Trophoblast cell (in vitro differentiated cells and primary cell): ENCODE results near the gene DIS3L2.

Experiments
- DNase-seq, 2 donors: peaks; one replicate each; pipeline ENCODE4 v3.0.0-alpha.2; 2016
- H2AFZ ChIP-seq: 2 replicates; pipeline ENCODE4 v1.6.1; 2013; ENCODE audit warnings: low read length, moderate library complexity, mild to moderate bottlenecking; ENCODE audit not compliant: insufficient read depth, poor library complexity
- H2AK5ac ChIP-seq: 2 replicates; pipeline ENCODE4 v1.6.1; 2013; ENCODE audit warnings: mild to moderate bottlenecking, low read length
- H2BK120ac ChIP-seq: 2 replicates; pipeline ENCODE4 v1.6.1; 2013; ENCODE audit warnings: low read length, mild to moderate bottlenecking, moderate library complexity; ENCODE audit not compliant: insufficient read depth, poor library complexity
- H2BK12ac ChIP-seq: 2 replicates; pipeline ENCODE4 v1.6.1; 2013; ENCODE audit warnings: mild to moderate bottlenecking, low read length, moderate library complexity
- H2BK5ac ChIP-seq: 2 replicates; pipeline ENCODE4 v1.6.1; 2013; ENCODE audit warnings: low read length, low read depth, moderate library complexity, mild to moderate bottlenecking; ENCODE audit not compliant: poor library complexity
- H3K14ac ChIP-seq: 2 replicates; pipeline ENCODE4 v1.6.1; 2013; ENCODE audit warnings: mild to moderate bottlenecking, low read length
- H3K18ac ChIP-seq: 2 replicates; pipeline ENCODE4 v1.6.1; 2013; ENCODE audit warnings: mild to moderate bottlenecking, low read length
- H3K23ac ChIP-seq: 2 replicates; pipeline ENCODE4 v1.6.1; 2013; ENCODE audit warnings: low read length
- H3K27ac ChIP-seq: 2 replicates; pipeline ENCODE4 v1.5.1; 2013; ENCODE audit warnings: low read depth, mild to moderate bottlenecking, inconsistent platforms, low read length, moderate library complexity
- H3K27me3 ChIP-seq: 2 replicates; pipeline ENCODE4 v1.6.1; 2013; ENCODE audit warnings: inconsistent platforms, mild to moderate bottlenecking, low read length, moderate library complexity; ENCODE audit not compliant: insufficient read depth
- H3K36me3 ChIP-seq, 2 experiments: 1 replicate in 1 of 2; 2 replicates in 1 of 2; pipeline ENCODE4 v1.6.1; 2013; ENCODE audit warnings: low read length in 2 of 2, mild to moderate bottlenecking in 2 of 2, moderate library complexity in 1 of 2; ENCODE audit not compliant: insufficient read depth in 2 of 2, control insufficient read depth in 1 of 2
- H3K4ac ChIP-seq: 2 replicates; pipeline ENCODE4 v1.6.1; 2013; ENCODE audit warnings: low read depth, mild to moderate bottlenecking, low read length, moderate library complexity
- H3K4me1 ChIP-seq, 2 experiments: 1 replicate in 1 of 2; 2 replicates in 1 of 2; pipeline ENCODE4 v1.6.1; 2013; ENCODE audit warnings: low read length in 2 of 2, mild to moderate bottlenecking in 2 of 2, moderate library complexity in 1 of 2; ENCODE audit not compliant: insufficient read depth in 2 of 2, control insufficient read depth in 1 of 2
- H3K4me2 ChIP-seq: 2 replicates; pipeline ENCODE4 v1.6.1; 2013; ENCODE audit warnings: inconsistent platforms, mild to moderate bottlenecking, low read length, moderate library complexity
- H3K4me3 ChIP-seq: 2 replicates; pipeline ENCODE4 v1.5.1; 2013; ENCODE audit warnings: mild to moderate bottlenecking, low read depth, low read length, inconsistent platforms
- H3K79me1 ChIP-seq: one replicate; pipeline ENCODE4 v1.6.1; 2013; ENCODE audit warnings: low read length
- H3K79me2 ChIP-seq: 2 replicates; pipeline ENCODE4 v1.6.1; 2013; ENCODE audit warnings: low read length, mild to moderate bottlenecking; ENCODE audit not compliant: control insufficient read depth, insufficient read depth, poor library complexity
- H3K9ac ChIP-seq: 2 replicates; pipeline ENCODE4 v1.6.1; 2013; ENCODE audit warnings: mild to moderate bottlenecking, low read length
- H3K9me3 ChIP-seq: 2 replicates; pipeline ENCODE4 v1.6.1; 2013; ENCODE audit warnings: low read depth, mild to moderate bottlenecking, control low read depth, inconsistent platforms, low read length; ENCODE audit not compliant: insufficient read depth
- H4K12ac ChIP-seq: 2 replicates; pipeline ENCODE4 v1.6.1; 2013; ENCODE audit warnings: low read depth, mild to moderate bottlenecking, low read length, moderate library complexity
- H4K8ac ChIP-seq: 2 replicates; pipeline ENCODE4 v1.6.1; 2013; ENCODE audit warnings: low read depth, mild to moderate bottlenecking, low read length, moderate library complexity
- H4K91ac ChIP-seq: one replicate; pipeline ENCODE4 v1.6.1; 2013; ENCODE audit warnings: low read depth, mild to moderate bottlenecking, low read length, moderate library complexity
- WGBS: extraction: QIAGEN DNeasy Blood & Tissue Kit; methylation state at CpG from one replicate; pipeline ENCODE4 v1.1.7; 2013; ENCODE audit warnings: missing lambda C conversion rate; ENCODE audit not compliant: insufficient read length, insufficient coverage; ENCODE audit errors: extremely low coverage; 5-methylcytosine and 5-hydroxymethylcytosine counted together

DIS3L2 gene

GRCh38 chr2:232343821-232344220 is 382.3 kb downstream of the DIS3L2 start:
- no peak overlapping the region for H3K14ac ChIP-seq
- no CpG with 5 or more reads among the region's 6 CpGs for whole genome bisulfite sequencing

GRCh38 chr2:232345251-232345650 is 383.7 kb downstream of the DIS3L2 start:
- Histone ChIP-seq H2BK5ac (no peak overlapping the region), H3K4ac (no peak overlapping the region), H3K4me3 (no peak overlapping the region), H2BK120ac (no peak overlapping the region), H3K9ac (no peak overlapping the region), H2AFZ (no peak overlapping the region), H3K23ac (no peak overlapping the region), H3K36me3 (no peaks in the 10 kb centered on the region), H3K27ac (no peak overlapping the region), H2BK12ac (no peak overlapping the region), H3K4me2 (no peak overlapping the region), H3K4me1 (peaks cover 0 to 1% of the 10 kb centered on the region in 2 experiments), H3K79me2 (no peaks in the 10 kb centered on the region), H4K91ac (no peak overlapping the region), H4K8ac (no peak overlapping the region), H2AK5ac (no peak overlapping the region), H4K12ac (no peak overlapping the region), H3K18ac (no peak overlapping the region), H3K14ac (no peak overlapping the region), H3K9me3 (no peaks in the 10 kb centered on the region), H3K27me3 (no peaks in the 10 kb centered on the region), H3K79me1 (no peaks in the 10 kb centered on the region)
- no CpG with 5 or more reads among the region's 8 CpGs for WGBS
- DNase-seq = no peak

More at GRCh38 chr2:232343821-232344220, 382.3 kb downstream of the DIS3L2 start:
- no peaks in the 10 kb centered on the region for H3K9me3 ChIP-seq
- no peak overlapping the region for H3K18ac ChIP-seq
- no peak overlapping the region for H2BK5ac ChIP-seq
- no peak overlapping the region for H3K27ac ChIP-seq
- no peaks in the 10 kb centered on the region for H3K79me1 ChIP-seq
- H2BK120ac ChIP-seq = no peak overlapping the region
- no peak overlapping the region for H2AK5ac ChIP-seq
- H3K4ac ChIP-seq = no peak overlapping the region
- H4K91ac ChIP-seq = no peak overlapping the region
- no peak overlapping the region for H4K8ac ChIP-seq
- H3K36me3 ChIP-seq = no peaks in the 10 kb centered on the region
- H3K4me2 ChIP-seq = no peak overlapping the region
- DNase-seq = no peak
- peaks cover 0 to 1% of the 10 kb centered on the region in 2 experiments for H3K4me1 ChIP-seq
- no peak overlapping the region for H4K12ac ChIP-seq
- no peak overlapping the region for H2AFZ ChIP-seq
- H3K79me2 ChIP-seq = no peaks in the 10 kb centered on the region
- H3K23ac ChIP-seq = no peak overlapping the region
- no peaks in the 10 kb centered on the region for H3K27me3 ChIP-seq
- H3K9ac ChIP-seq = no peak overlapping the region
- no peak overlapping the region for H3K4me3 ChIP-seq
- H2BK12ac ChIP-seq = no peak overlapping the region

DNA sequence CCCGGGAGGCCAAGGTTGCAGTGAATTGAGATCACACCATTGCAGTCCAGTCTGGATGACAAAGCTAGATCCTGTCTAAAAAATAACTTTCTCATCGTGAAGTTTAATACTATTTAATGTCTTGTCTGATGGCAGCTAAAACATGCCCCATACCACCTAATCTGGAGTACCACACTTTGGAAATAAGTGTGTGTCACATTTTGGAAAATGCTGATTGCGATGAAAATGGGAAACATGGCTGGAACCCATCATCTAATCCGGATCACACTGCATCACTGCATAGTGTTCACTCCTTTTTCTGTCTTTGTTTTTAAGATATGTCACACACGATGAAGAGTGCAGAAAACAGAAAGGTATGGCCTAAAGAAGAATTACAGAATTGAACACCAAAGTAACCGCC is 385.9 kb downstream of the DIS3L2 start:
- Histone ChIP-seq H3K27me3 (no peaks in the 10 kb centered on the region), H2AFZ (no peak overlapping the region), H2BK120ac (no peak overlapping the region), H3K4me1 (peaks cover 0 to 1% of the 10 kb centered on the region in 2 experiments), H4K12ac (no peak overlapping the region), H3K18ac (no peak overlapping the region), H3K79me2 (no peaks in the 10 kb centered on the region), H3K27ac (no peak overlapping the region), H3K36me3 (no peaks in the 10 kb centered on the region), H3K9me3 (no peaks in the 10 kb centered on the region), H2AK5ac (no peak overlapping the region), H3K23ac (no peak overlapping the region), H3K9ac (no peak overlapping the region), H4K8ac (no peak overlapping the region), H4K91ac (no peak overlapping the region), H3K4me3 (no peak overlapping the region), H3K14ac (no peak overlapping the region), H3K4ac (no peak overlapping the region), H3K79me1 (no peaks in the 10 kb centered on the region), H2BK5ac (no peak overlapping the region), H3K4me2 (no peak overlapping the region), H2BK12ac (no peak overlapping the region)
- WGBS = no CpG with 5 or more reads among the region's 6 CpGs
- DNase-seq = no peak

DNA sequence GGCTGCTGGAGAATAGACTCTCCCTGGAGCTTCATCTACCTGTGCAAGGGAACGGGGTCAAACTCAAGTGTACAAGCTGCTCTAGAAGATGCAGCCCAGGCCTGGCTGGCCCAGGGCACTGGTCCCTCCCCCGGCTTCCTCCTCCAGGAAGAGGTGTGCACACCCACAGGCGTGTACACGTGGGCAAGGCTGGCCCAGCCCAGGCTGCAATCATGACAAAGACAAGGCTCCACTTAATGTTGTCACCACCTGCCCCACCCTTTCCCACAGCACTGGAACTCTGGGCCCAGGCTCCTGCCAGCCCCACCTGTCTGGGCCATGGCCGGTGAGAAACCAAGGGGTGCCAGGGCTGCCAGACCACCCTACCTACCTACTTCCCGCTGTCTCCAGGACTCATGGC is 387.4 kb downstream of the DIS3L2 start:
- DNase-seq = no peak
- WGBS = no CpG with 5 or more reads among the region's 6 CpGs
- Histone ChIP-seq H3K23ac (no peak overlapping the region), H3K14ac (no peak overlapping the region), H3K4me3 (peak overlapping the region; percentile 33), H3K9ac (no peak overlapping the region), H2AFZ (no peak overlapping the region), H3K4me2 (no peak overlapping the region), H2AK5ac (no peak overlapping the region), H3K27ac (no peak overlapping the region), H2BK120ac (no peak overlapping the region), H4K8ac (no peak overlapping the region), H3K79me2 (no peaks in the 10 kb centered on the region), H3K4me1 (no peaks in the 10 kb centered on the region), H2BK12ac (no peak overlapping the region), H3K18ac (no peak overlapping the region), H3K79me1 (no peaks in the 10 kb centered on the region), H4K12ac (no peak overlapping the region), H4K91ac (no peak overlapping the region), H3K4ac (no peak overlapping the region), H3K36me3 (no peaks in the 10 kb centered on the region), H3K27me3 (no peaks in the 10 kb centered on the region), H2BK5ac (no peak overlapping the region), H3K9me3 (peaks cover 1% of the 10 kb centered on the region)
